ENCODE results near the gene QRICH1. TPM values are rescaled to one million over a fixed set of nuclear protein-coding genes. Genes with fewer than 3 reads are reported as not detected.

The QRICH1 gene
- polyA plus RNA-seq, 3 donors = 9.3 to 150 (median 16.1) TPM

- Histone ChIP-seq H3K4me2 (replicated peaks; ENCODE audit: extremely low read depth, low read length, poor library complexity, severe bottlenecking) (no peak overlapping the region), H3K4me3 (replicated peaks in 1 of 3; ENCODE audit: low read depth in 2 of 3, low read length in 3 of 3) (no peak overlapping the region), H4K20me1 (ENCODE audit: insufficient read depth, low read length) (no peaks in the 10 kb centered on the region), H3K27me3 (ENCODE audit: control insufficient read depth in 2 of 2, insufficient read depth in 2 of 2, low read length in 2 of 2) (no peaks in the 10 kb centered on the region), H3K79me2 (ENCODE audit: insufficient read depth, low read length) (peaks cover 62% of the 10 kb centered on the region), H3K9me3 (replicated peaks in 1 of 2; ENCODE audit: control insufficient read depth in 1 of 2, insufficient read depth in 1 of 2, low read length in 2 of 2) (no peaks in the 10 kb centered on the region), H3K27ac (ENCODE audit: low read depth in 1 of 2, low read length in 2 of 2) (peak overlapping the region in 1 of 2 donors; percentile 49), H3K36me3 (replicated peaks in 1 of 2; ENCODE audit: control insufficient read depth in 1 of 2, insufficient read depth in 2 of 2, low read length in 2 of 2) (peaks cover 36 to 43% of the 10 kb centered on the region in 2 donors), H3K9ac (ENCODE audit: insufficient read depth, low read length, poor library complexity, severe bottlenecking) (no peak overlapping the region), H2AFZ (ENCODE audit: insufficient read depth, low read depth, low read length, poor library complexity, severe bottlenecking) (no peak overlapping the region), H3K4me1 (ENCODE audit: control insufficient read depth in 1 of 2, insufficient read depth in 2 of 2, low read length in 2 of 2) (peaks cover 31 to 39% of the 10 kb centered on the region in 2 donors)
- no peak for TF ChIP-seq CTCF (IDR thresholded peaks at IDR 0.05)
- intact Hi-C loops (cut with micrococcal nuclease) = no loop called here
- peaks cover 36 to 37% of the 10 kb centered on the region in 2 donors for H3K36me3 Mint-ChIP-seq
- H3K27ac Mint-ChIP-seq = peak overlapping the region in 3 of 7 donors; percentile 52 to 68 (median 60)
- 80% methylated on average over 8 of the region's 13 CpGs for WGBS (ENCODE audit: insufficient coverage)
- DNase-seq = no peak
- H3K27me3 Mint-ChIP-seq (ENCODE audit: low read depth in 3 of 3) = peaks cover 0 to 2% (median 0%) of the 10 kb centered on the region in 3 donors
- H3K4me1 Mint-ChIP-seq = peaks cover 36% of the 10 kb centered on the region
- H3K4me3 Mint-ChIP-seq = no peak overlapping the region
- H3K9me3 Mint-ChIP-seq = no peaks in the 10 kb centered on the region
These were observed 68.7 kb downstream of the QRICH1 start for GRCh38 chr3:49025005-49025792.

- Mint-ChIP-seq H3K4me1 (peaks cover 42% of the 10 kb centered on the region), H3K27me3 (ENCODE audit: low read depth in 3 of 3) (peaks cover 0 to 2% (median 0%) of the 10 kb centered on the region in 3 donors), H3K27ac (peak overlapping the region in 2 of 7 donors; percentile 10 to 55), H3K36me3 (peaks cover 33 to 34% of the 10 kb centered on the region in 2 donors), H3K4me3 (no peak overlapping the region), H3K9me3 (no peaks in the 10 kb centered on the region)
- Histone ChIP-seq H3K27me3 (ENCODE audit: control insufficient read depth in 2 of 2, insufficient read depth in 2 of 2, low read length in 2 of 2) (no peaks in the 10 kb centered on the region), H3K79me2 (ENCODE audit: insufficient read depth, low read length) (peaks cover 70% of the 10 kb centered on the region), H3K4me1 (ENCODE audit: control insufficient read depth in 1 of 2, insufficient read depth in 2 of 2, low read length in 2 of 2) (peaks cover 36 to 42% of the 10 kb centered on the region in 2 donors), H3K4me2 (replicated peaks; ENCODE audit: extremely low read depth, low read length, poor library complexity, severe bottlenecking) (no peak overlapping the region), H2AFZ (ENCODE audit: insufficient read depth, low read depth, low read length, poor library complexity, severe bottlenecking) (no peak overlapping the region), H3K27ac (ENCODE audit: low read depth in 1 of 2, low read length in 2 of 2) (peak overlapping the region in 1 of 2 donors; percentile 49), H3K9me3 (replicated peaks in 1 of 2; ENCODE audit: control insufficient read depth in 1 of 2, insufficient read depth in 1 of 2, low read length in 2 of 2) (no peaks in the 10 kb centered on the region), H3K9ac (ENCODE audit: insufficient read depth, low read length, poor library complexity, severe bottlenecking) (no peak overlapping the region), H3K4me3 (replicated peaks in 1 of 3; ENCODE audit: low read depth in 2 of 3, low read length in 3 of 3) (no peak overlapping the region), H4K20me1 (ENCODE audit: insufficient read depth, low read length) (no peaks in the 10 kb centered on the region), H3K36me3 (replicated peaks in 1 of 2; ENCODE audit: control insufficient read depth in 1 of 2, insufficient read depth in 2 of 2, low read length in 2 of 2) (peaks cover 32 to 40% of the 10 kb centered on the region in 2 donors)
- WGBS (ENCODE audit: insufficient coverage) = 100% methylated on average over 2 of the region's 5 CpGs
- intact Hi-C loops (cut with micrococcal nuclease) = loop anchor here (5.0 kb wide), 2 partner anchors 37 to 68 kb away; partner anchors contain the start of gene QRICH1 (in 2 of the 2)
- TF ChIP-seq CTCF (IDR thresholded peaks at IDR 0.05) = no peak
- DNase-seq = no peak
These were observed 69.4 kb downstream of the QRICH1 start for GRCh38 chr3:49024449-49024848.

Data from CD14-positive monocyte (primary cell).